T-cell (primary cell): ENCODE data around the gene ABCC1. TPM values are rescaled to one million over a fixed set of nuclear protein-coding genes. Genes with fewer than 3 reads are reported as not detected.

Experiments used
- ATAC-seq, 4 experiments: fragments of 200-7000 bp in 3 of 4; fragments of 150-1000 bp in 1 of 4; cut with Tn5 transposase; replicated peaks in 1 of 4; 1 replicate in 3 of 4; 2 replicates in 1 of 4; pipeline ENCODE4 v1.10.0; 2021; ENCODE audit warnings: moderate library complexity in 3 of 4, mild to moderate bottlenecking in 2 of 4, moderate number of reproducible peaks in 1 of 4
- CTCF ChIA-PET, 2 donors: fragments of 300-600 bp; sonication (Branson Sonifier 250); formaldehyde crosslinking; loops; one replicate each; lab custom pipeline; 2022; ENCODE audit warnings: antibody characterized with exemption in 2 of 2; lab: Charles Lee
- POLR2A ChIA-PET, 2 donors: fragments of 300-600 bp; sonication (Branson Sonifier 250); formaldehyde crosslinking; loops; one replicate each; lab custom pipeline; 2022; ENCODE audit warnings: antibody characterized with exemption in 2 of 2; lab: Charles Lee
- DNase-seq, 35 experiments: peaks; one replicate each; pipeline versions ENCODE4 v3.0.0 to v3.0.0-alpha.2; 2013 to 2023
- H3K27ac ChIP-seq: one replicate; pipeline ENCODE4 v1.5.1; 2013; ENCODE audit warnings: low read length
- H3K27me3 ChIP-seq, 2 experiments: replicated peaks in 1 of 2; 1 replicate in 1 of 2; 2 replicates in 1 of 2; pipeline versions ENCODE4 v1.6.1 to v1.7.0; 2013; ENCODE audit warnings: low read length in 1 of 2, mixed read lengths in 1 of 2; ENCODE audit not compliant: control insufficient read depth in 2 of 2, insufficient read depth in 2 of 2; ENCODE audit errors: extremely low read depth in 1 of 2
- H3K36me3 ChIP-seq, 2 donors: 1 replicate in 1 of 2; 2 replicates in 1 of 2; pipeline versions ENCODE4 v1.6.1 to v1.7.0; 2013; ENCODE audit warnings: low read length in 1 of 2; ENCODE audit not compliant: control insufficient read depth in 2 of 2, insufficient read depth in 1 of 2; ENCODE audit errors: extremely low read depth in 1 of 2
- H3K4me1 ChIP-seq, 2 experiments: 1 replicate in 1 of 2; 2 replicates in 1 of 2; pipeline versions ENCODE4 v1.6.1 to v1.7.0; 2013; ENCODE audit warnings: low read length in 2 of 2, mixed read lengths in 1 of 2; ENCODE audit not compliant: insufficient read depth in 2 of 2, control insufficient read depth in 1 of 2; ENCODE audit errors: extremely low read depth in 1 of 2
- H3K4me3 ChIP-seq, 2 donors: 1 replicate in 1 of 2; 2 replicates in 1 of 2; pipeline versions ENCODE4 v1.5.1 to v1.7.0; 2013; ENCODE audit warnings: mild to moderate bottlenecking in 2 of 2, low read length in 1 of 2, moderate library complexity in 1 of 2; ENCODE audit not compliant: control insufficient read depth in 1 of 2; ENCODE audit errors: extremely low read depth in 1 of 2
- H3K9me3 ChIP-seq: 2 replicates; pipeline ENCODE4 v1.7.0; 2013
- H3K27ac Mint-ChIP-seq, 2 donors: one replicate each; pipeline ENCODE4 v1.8.0; 2020 to 2021; ENCODE audit warnings: mild to moderate bottlenecking in 2 of 2, mixed read lengths in 2 of 2
- H3K27me3 Mint-ChIP-seq, 2 donors: one replicate each; pipeline ENCODE4 v1.8.0; 2021 to 2022; ENCODE audit warnings: mixed read lengths in 2 of 2
- H3K36me3 Mint-ChIP-seq: one replicate; pipeline ENCODE4 v1.8.0; 2021; ENCODE audit warnings: mixed read lengths
- H3K4me1 Mint-ChIP-seq, 3 donors: one replicate each; pipeline ENCODE4 v1.8.0; 2020 to 2022; ENCODE audit warnings: mixed read lengths in 3 of 3, mild to moderate bottlenecking in 1 of 3
- H3K4me3 Mint-ChIP-seq, 3 donors: one replicate each; pipeline ENCODE4 v1.8.0; 2020 to 2022; ENCODE audit warnings: mild to moderate bottlenecking in 3 of 3, mixed read lengths in 3 of 3, moderate library complexity in 3 of 3
- H3K9me3 Mint-ChIP-seq, 3 donors: one replicate each; pipeline ENCODE4 v1.8.0; 2020 to 2022; ENCODE audit warnings: mixed read lengths in 3 of 3
- WGBS: methylation state at CpG from one replicate; pipeline ENCODE4 v1.1.5; 2013; ENCODE audit warnings: missing lambda C conversion rate; ENCODE audit not compliant: insufficient coverage; 5-methylcytosine and 5-hydroxymethylcytosine counted together
- total RNA-seq, 35 experiments: library from RNA in 6 of 35; stranded (reverse) in 6 of 35; fragments of 120-200 nt in 1 of 35; gene quantifications; one replicate each; pipeline versions ENCODE4 v1.2.1 to v1.2.4 and lab custom pipeline; 2013 to 2026

Gene ABCC1
- total RNA-seq, 5 donors from 2014 or later (not counting 1 experiment from before 2014, with no cell fraction given) = 59.4 to 68.1 (median 63.0) TPM

- Histone ChIP-seq H3K36me3 (peaks cover 4 to 62% of the 10 kb centered on the region in 2 donors), H3K4me3 (no peak overlapping the region), H3K27ac (no peak overlapping the region), H3K4me1 (peaks cover 0 to 4% of the 10 kb centered on the region in 2 experiments), H3K9me3 (no peaks in the 10 kb centered on the region), H3K27me3 (no peaks in the 10 kb centered on the region)
- ChIA-PET POLR2A (no interaction called here), CTCF (no interaction called here)
- ATAC-seq (no peak), DNase-seq (no peak)
- Mint-ChIP-seq H3K4me1 (peaks cover 9 to 19% (median 15%) of the 10 kb centered on the region in 3 donors), H3K36me3 (peaks cover 77% of the 10 kb centered on the region), H3K4me3 (no peak overlapping the region), H3K27ac (no peak overlapping the region), H3K9me3 (no peaks in the 10 kb centered on the region), H3K27me3 (no peaks in the 10 kb centered on the region)
- 96% methylated on average over 3 of the region's 4 CpGs for WGBS
Measured at GRCh38 chr16:16019488-16019887, 70.1 kb downstream of the ABCC1 start.

- WGBS = 100% methylated on average over 2 of the region's 3 CpGs
- POLR2A ChIA-PET = no interaction called here
Measured at GRCh38 chr16:16020291-16020690, 70.9 kb downstream of the ABCC1 start.

GRCh38 chr16:16021020-16021419, 71.6 kb downstream of the ABCC1 start:
- no peak overlapping the region for H3K27ac Mint-ChIP-seq

More at GRCh38 chr16:16020291-16020690, 70.9 kb downstream of the ABCC1 start:
- H3K36me3 Mint-ChIP-seq = peaks cover 75% of the 10 kb centered on the region
- CTCF ChIA-PET = no interaction called here
- no peaks in the 10 kb centered on the region for H3K27me3 ChIP-seq
- H3K9me3 Mint-ChIP-seq = no peaks in the 10 kb centered on the region
- no peak overlapping the region for H3K4me3 Mint-ChIP-seq
- no peaks in the 10 kb centered on the region for H3K9me3 ChIP-seq
- H3K36me3 ChIP-seq = peaks cover 4 to 61% of the 10 kb centered on the region in 2 donors
- peaks cover 0 to 12% of the 10 kb centered on the region in 2 experiments for H3K4me1 ChIP-seq
- DNase-seq = no peak
- peaks cover 17 to 27% (median 23%) of the 10 kb centered on the region in 3 donors for H3K4me1 Mint-ChIP-seq
- ATAC-seq = no peak
- H3K27me3 Mint-ChIP-seq = no peaks in the 10 kb centered on the region
- H3K27ac Mint-ChIP-seq = no peak overlapping the region
- H3K4me3 ChIP-seq = no peak overlapping the region
- H3K27ac ChIP-seq = no peak overlapping the region

GRCh38 chr16:16021646-16021987, 72.2 kb downstream of the ABCC1 start:
- DNase-seq = no peak
- Histone ChIP-seq H3K4me1 (peaks cover 0 to 25% of the 10 kb centered on the region in 2 experiments), H3K36me3 (peaks cover 4 to 50% of the 10 kb centered on the region in 2 donors), H3K27ac (no peak overlapping the region), H3K27me3 (no peaks in the 10 kb centered on the region), H3K4me3 (no peak overlapping the region), H3K9me3 (no peaks in the 10 kb centered on the region)
- ChIA-PET CTCF (no interaction called here), POLR2A (interaction anchor here in 1 of 2 donors (0.6 kb wide), 1 partner anchor 1800 kb away, joined by 3 read pairs; no protein-coding TSS in a partner anchor)
- Mint-ChIP-seq H3K9me3 (no peaks in the 10 kb centered on the region), H3K36me3 (peaks cover 66% of the 10 kb centered on the region), H3K4me1 (peaks cover 23 to 37% (median 30%) of the 10 kb centered on the region in 3 donors), H3K27ac (no peak overlapping the region), H3K4me3 (no peak overlapping the region), H3K27me3 (no peaks in the 10 kb centered on the region)
- no peak for ATAC-seq
- 100% methylated on average over 2 of the region's 9 CpGs for WGBS

More at GRCh38 chr16:16021020-16021419, 71.6 kb downstream of the ABCC1 start:
- ATAC-seq (no peak), DNase-seq (no peak)
- Histone ChIP-seq H3K36me3 (peaks cover 4 to 54% of the 10 kb centered on the region in 2 donors), H3K9me3 (no peaks in the 10 kb centered on the region), H3K4me3 (no peak overlapping the region), H3K27ac (no peak overlapping the region), H3K27me3 (no peaks in the 10 kb centered on the region), H3K4me1 (peaks cover 0 to 19% of the 10 kb centered on the region in 2 experiments)
- peaks cover 24 to 35% (median 29%) of the 10 kb centered on the region in 3 donors for H3K4me1 Mint-ChIP-seq
- POLR2A ChIA-PET = interaction anchor here in 1 of 2 donors (0.6 kb wide), 1 partner anchor 1800 kb away, joined by 3 read pairs; no protein-coding TSS in a partner anchor
- H3K9me3 Mint-ChIP-seq = no peaks in the 10 kb centered on the region
- H3K36me3 Mint-ChIP-seq = peaks cover 71% of the 10 kb centered on the region
- no peaks in the 10 kb centered on the region for H3K27me3 Mint-ChIP-seq
- H3K4me3 Mint-ChIP-seq = no peak overlapping the region
- CTCF ChIA-PET = no interaction called here
- 7% methylated on average over 2 of the region's 3 CpGs for WGBS

GRCh38 chr16:16021988-16022682, 72.7 kb downstream of the ABCC1 start:
- POLR2A ChIA-PET = no interaction called here
- Mint-ChIP-seq H3K27me3 (no peaks in the 10 kb centered on the region), H3K4me3 (no peak overlapping the region), H3K9me3 (no peaks in the 10 kb centered on the region), H3K27ac (no peak overlapping the region), H3K4me1 (peaks cover 23 to 41% (median 30%) of the 10 kb centered on the region in 3 donors), H3K36me3 (peaks cover 61% of the 10 kb centered on the region)
- Histone ChIP-seq H3K27me3 (no peaks in the 10 kb centered on the region), H3K4me3 (no peak overlapping the region), H3K36me3 (peaks cover 4 to 45% of the 10 kb centered on the region in 2 donors), H3K9me3 (no peaks in the 10 kb centered on the region), H3K4me1 (peaks cover 0 to 27% of the 10 kb centered on the region in 2 experiments), H3K27ac (no peak overlapping the region)
- WGBS = 95% methylated on average over 8 of the region's 10 CpGs
- ATAC-seq (no peak), DNase-seq (no peak)
- CTCF ChIA-PET = interaction anchor here in 1 of 2 donors (0.5 kb wide), 1 partner anchor 12 kb away, joined by 3 read pairs; no protein-coding TSS in a partner anchor

- H3K4me1 ChIP-seq = peaks cover 0 to 27% of the 10 kb centered on the region in 2 experiments
- Mint-ChIP-seq H3K27me3 (no peaks in the 10 kb centered on the region), H3K4me3 (no peak overlapping the region), H3K36me3 (peaks cover 57% of the 10 kb centered on the region), H3K27ac (peak overlapping the region in 1 of 2 donors; percentile 46), H3K9me3 (no peaks in the 10 kb centered on the region), H3K4me1 (peaks cover 23 to 43% (median 30%) of the 10 kb centered on the region in 3 donors)
- 95% methylated on average over 4 of the region's 5 CpGs for WGBS
- POLR2A ChIA-PET = no interaction called here
- ATAC-seq (no peak), DNase-seq (no peak)
- H3K9me3 ChIP-seq = no peaks in the 10 kb centered on the region
- no peak overlapping the region for H3K4me3 ChIP-seq
- no peak overlapping the region for H3K27ac ChIP-seq
- H3K36me3 ChIP-seq = peaks cover 4 to 41% of the 10 kb centered on the region in 2 donors
- H3K27me3 ChIP-seq = no peaks in the 10 kb centered on the region
- CTCF ChIA-PET = interaction anchor here in 1 of 2 donors (0.5 kb wide), 1 partner anchor 13 kb away, joined by 3 read pairs; no protein-coding TSS in a partner anchor
Measured at GRCh38 chr16:16022683-16023064, 73.3 kb downstream of the ABCC1 start.
